Measurements from ENCODE around the gene TRPC4. TPM values are rescaled to one million over a fixed set of nuclear protein-coding genes. Genes with fewer than 3 reads are reported as not detected.

The TRPC4 gene
- total RNA-seq, 1 experiment from 2014 or later, result 19.0 TPM

DNA sequence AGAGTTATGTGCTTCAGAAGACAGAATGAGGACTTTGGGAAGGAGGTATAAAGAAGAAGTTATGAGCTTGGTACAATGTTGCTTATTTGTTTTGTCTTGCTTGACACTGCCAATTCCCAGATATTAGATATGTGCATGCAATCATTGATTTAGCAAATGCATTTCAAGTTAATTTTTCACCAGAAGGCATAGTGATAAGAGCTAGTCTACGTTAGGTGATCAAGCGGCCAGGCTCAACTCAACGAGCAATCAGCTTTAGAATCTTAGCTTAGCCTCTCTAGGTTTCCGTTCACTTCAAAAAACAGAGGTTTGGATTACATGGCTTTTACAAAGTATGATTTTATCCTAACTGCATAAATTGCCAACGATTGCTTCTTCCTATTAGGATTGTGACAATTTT is 189.4 kb downstream of the TRPC4 start:
- Mint-ChIP-seq H3K27ac (peak overlapping the region in 1 of 3 experiments; percentile 2; a peak in 1 of 7 replicates), H3K36me3 (ENCODE audit: insufficient read depth in 1 of 3, low read depth in 3 of 3) (0 out of 7 replicates have a peak, but pooled peaks cover 0 to 3% (median 0%) of the 10 kb centered on the region in 3 experiments), H3K4me1 (peaks cover 8 to 14% of the 10 kb centered on the region in 2 experiments), H3K27me3 (ENCODE audit: low read depth) (no peaks in the 10 kb centered on the region), H3K9me3 (no peaks in the 10 kb centered on the region), H3K4me3 (no peak overlapping the region)
- no peak overlapping the region for H2BK5ac ChIP-seq (ENCODE audit: insufficient read length, low read length)
- H3K27me3 ChIP-seq (ENCODE audit: insufficient read depth, low read length), result no peaks in the 10 kb centered on the region
- no peak overlapping the region for H3K27ac ChIP-seq (ENCODE audit: insufficient read length, low read depth, low read length)
- H3K18ac ChIP-seq (ENCODE audit: insufficient read length, low read depth, low read length), result no peak overlapping the region
- no peak overlapping the region for H2BK15ac ChIP-seq (ENCODE audit: low read depth, low read length)
- no peak overlapping the region for H3K9ac ChIP-seq (ENCODE audit: extremely low read depth, insufficient read length, low read length)
- no peaks in the 10 kb centered on the region for H3K79me2 ChIP-seq (ENCODE audit: insufficient read depth, low read length)
- no peak overlapping the region for H2BK12ac ChIP-seq (ENCODE audit: insufficient read length, low read depth, low read length)
- no peaks in the 10 kb centered on the region for H3K23me2 ChIP-seq (ENCODE audit: insufficient read length, low read depth, low read length, poor library complexity, severe bottlenecking)
- no peak overlapping the region for H4K8ac ChIP-seq (replicated peaks; ENCODE audit: insufficient read length, low read depth, low read length)
- no peak overlapping the region for H3K56ac ChIP-seq (ENCODE audit: insufficient read length, low read depth, low read length)
- H4K91ac ChIP-seq (ENCODE audit: insufficient read length, low read depth, low read length), result no peak overlapping the region
- no peak overlapping the region for H3K4me2 ChIP-seq (ENCODE audit: insufficient read depth, insufficient read length, low read length)
- H3T11ph ChIP-seq (ENCODE audit: low read length), result no peak overlapping the region
- DNase-seq, result no peak
- H3K4ac ChIP-seq (ENCODE audit: low read depth, low read length), result no peak overlapping the region
- no peak overlapping the region for H3K23ac ChIP-seq (ENCODE audit: insufficient read length, low read depth, low read length)
- no peak overlapping the region for H2BK120ac ChIP-seq (ENCODE audit: low read depth, low read length, poor library complexity, severe bottlenecking)
- H3K4me1 ChIP-seq (ENCODE audit: insufficient read depth, low read length), result no peaks in the 10 kb centered on the region
- no peak overlapping the region for H2BK20ac ChIP-seq (ENCODE audit: low read depth, low read length, poor library complexity, severe bottlenecking)
- no peaks in the 10 kb centered on the region for H3K79me1 ChIP-seq (ENCODE audit: insufficient read depth, low read depth, low read length, poor library complexity, severe bottlenecking)
- H4K5ac ChIP-seq (ENCODE audit: insufficient read length, low read depth, low read length), result no peak overlapping the region
- H3K14ac ChIP-seq (ENCODE audit: insufficient read depth, low read length), result no peak overlapping the region
- H4K20me1 ChIP-seq (ENCODE audit: control insufficient read depth, insufficient read depth, insufficient read length), result no peaks in the 10 kb centered on the region
- no peak overlapping the region for H2AK5ac ChIP-seq (ENCODE audit: insufficient read length, low read length)
- H2AFZ ChIP-seq (ENCODE audit: low read length), result no peak overlapping the region
- TF ChIP-seq, protein P1, sequence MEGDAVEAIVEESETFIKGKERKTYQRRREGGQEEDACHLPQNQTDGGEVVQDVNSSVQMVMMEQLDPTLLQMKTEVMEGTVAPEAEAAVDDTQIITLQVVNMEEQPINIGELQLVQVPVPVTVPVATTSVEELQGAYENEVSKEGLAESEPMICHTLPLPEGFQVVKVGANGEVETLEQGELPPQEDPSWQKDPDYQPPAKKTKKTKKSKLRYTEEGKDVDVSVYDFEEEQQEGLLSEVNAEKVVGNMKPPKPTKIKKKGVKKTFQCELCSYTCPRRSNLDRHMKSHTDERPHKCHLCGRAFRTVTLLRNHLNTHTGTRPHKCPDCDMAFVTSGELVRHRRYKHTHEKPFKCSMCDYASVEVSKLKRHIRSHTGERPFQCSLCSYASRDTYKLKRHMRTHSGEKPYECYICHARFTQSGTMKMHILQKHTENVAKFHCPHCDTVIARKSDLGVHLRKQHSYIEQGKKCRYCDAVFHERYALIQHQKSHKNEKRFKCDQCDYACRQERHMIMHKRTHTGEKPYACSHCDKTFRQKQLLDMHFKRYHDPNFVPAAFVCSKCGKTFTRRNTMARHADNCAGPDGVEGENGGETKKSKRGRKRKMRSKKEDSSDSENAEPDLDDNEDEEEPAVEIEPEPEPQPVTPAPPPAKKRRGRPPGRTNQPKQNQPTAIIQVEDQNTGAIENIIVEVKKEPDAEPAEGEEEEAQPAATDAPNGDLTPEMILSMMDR (conservative IDR thresholded peaks at IDR 0.05), result no peak
- no peaks in the 10 kb centered on the region for H3K9me3 ChIP-seq (ENCODE audit: control insufficient read depth, low read depth, low read length)
- WGBS (ENCODE audit: extremely low coverage, insufficient read length, low lambda C conversion rate), result no CpG with 5 or more reads among the region's 5 CpGs

Measured in H9 (cell line).